ENCODE results near the gene USF3. TPM values are rescaled to one million over a fixed set of nuclear protein-coding genes. Genes with fewer than 3 reads are reported as not detected.

USF3 gene
- total and polyA plus RNA-seq, 2 of the 13 experiments (the other 11 are each of a cell fraction or from before 2014, with no cell fraction given), result 6.3 to 15.2 TPM

- ATAC-seq, result peak; percentile 40; the same call in 2 of the 3 replicates
- intact Hi-C loops (cut with micrococcal nuclease; ENCODE audit: unreplicated experiment) (no loop called here), in situ Hi-C loops (cut with HindIII; ENCODE audit: extremely low pct_ligation_motif_present, low pct_unique_long_range_greater_than_20kb) (no loop called here)
- no peak for FAIRE-seq
- TF ChIP-seq ZHX1 (CRISPR knock-in tag; IDR thresholded peaks at IDR 0.05; ENCODE audit: low read depth), result no peak
- TF ChIP-seq ZFP41 (CRISPR knock-in tag; IDR thresholded peaks at IDR 0.05; ENCODE audit: borderline replicate concordance), result no peak
- TF ChIP-seq EP300 (IDR thresholded peaks at IDR 0.05; ENCODE audit: low read depth in 2 of 2, low read length in 2 of 2), result no peak
- TF ChIP-seq EP300 (CRISPR knock-in tag; IDR thresholded peaks at IDR 0.05; ENCODE audit: borderline replicate concordance), result no peak
- TF ChIP-seq CBX1 (IDR thresholded peaks at IDR 0.05; ENCODE audit: low read depth), result no peak
- TF ChIP-seq NFKB2 (CRISPR knock-in tag; IDR thresholded peaks at IDR 0.05; ENCODE audit: borderline replicate concordance), result no peak
- TF ChIP-seq KDM5A (IDR thresholded peaks at IDR 0.05; ENCODE audit: borderline replicate concordance, low read length), result no peak
- Histone ChIP-seq H3K36me3 (replicated peaks in 1 of 2; ENCODE audit: control insufficient read depth in 1 of 2, insufficient read depth in 2 of 2, low read length in 2 of 2) (no peaks in the 10 kb centered on the region), H3K79me2 (ENCODE audit: insufficient read depth, low read length) (no peaks in the 10 kb centered on the region), H3K4me3 (replicated peaks in 1 of 3; ENCODE audit: insufficient read depth in 1 of 3, low read depth in 2 of 3, low read length in 3 of 3) (no peak overlapping the region), H3K9me3 (ENCODE audit: low read length) (no peaks in the 10 kb centered on the region), H4K20me1 (ENCODE audit: insufficient read depth, low read length) (no peaks in the 10 kb centered on the region), H3K4me1 (ENCODE audit: insufficient read depth, low read length) (peaks cover 19% of the 10 kb centered on the region; the same call in 1 of the 2 replicates), H3K27ac (ENCODE audit: extremely low read length, insufficient read depth, low read length) (no peak overlapping the region), H3K27me3 (ENCODE audit: control insufficient read depth in 1 of 2, insufficient read depth in 2 of 2, low read length in 2 of 2) (peaks cover 0 to 27% of the 10 kb centered on the region in 2 experiments; a peak in 1 of 5 replicates), H3K9ac (ENCODE audit: insufficient read depth, low read depth, low read length) (no peak overlapping the region), H2AFZ (ENCODE audit: low read length) (no peak overlapping the region), H3K4me2 (ENCODE audit: low read depth, low read length) (peak overlapping the region; percentile 20; the same call in 1 of the 2 replicates)
- no TSS peak for BruUV-seq (replicated peaks)
- POLR2A ChIA-PET, result no interaction called here
- DNase-seq (ENCODE audit: low spot score), result no peak
- WGBS (ENCODE audit: low lambda C conversion rate), result 27% methylated on average over 5 of the region's 5 CpGs
- CTCF ChIA-PET (ENCODE audit: low intra/inter-chr PET ratio, low total read pairs), result no interaction called here
These were observed 82.0 kb downstream of the USF3 start for GRCh38 chr3:113614402-113614801.
